ENCODE data around the gene HLA-A.
"Not testable (repeated sequence)": the region's sequence is repeated elsewhere in the genome, so short reads cannot be mapped to it uniquely, and the experiment has no call there.

HLA-A gene

DNA sequence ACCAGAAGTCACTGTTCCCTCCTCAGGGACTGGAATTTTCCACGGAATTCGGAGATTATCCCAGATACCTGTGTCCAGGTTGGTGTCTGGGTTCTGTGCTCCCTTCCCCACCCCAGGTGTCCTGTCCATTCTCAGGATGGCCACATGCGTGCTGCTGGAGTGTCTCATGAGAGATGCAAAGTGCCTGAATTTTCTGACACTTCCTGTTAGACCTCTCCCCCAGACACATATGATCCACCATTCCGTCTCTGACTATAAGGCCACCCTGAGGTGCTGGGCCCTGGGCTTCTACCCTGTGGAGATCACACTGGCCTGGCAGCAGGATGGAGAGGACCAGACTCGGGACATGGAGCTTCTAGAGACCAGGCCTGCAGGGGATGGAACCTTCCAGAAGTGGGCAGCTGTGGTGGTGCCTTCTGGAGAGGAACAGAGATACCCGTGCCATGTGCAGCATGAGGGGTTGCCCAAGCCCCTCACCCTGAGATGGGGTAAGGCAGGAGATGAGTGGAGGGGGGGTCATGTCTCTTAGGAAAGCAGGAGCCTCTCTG lies 14.4 kb upstream of the HLA-A start:
- Histone ChIP-seq H3K27ac (ENCODE audit: low read length) (no peak overlapping the region), H2AFZ (ENCODE audit: low read length) (no peak overlapping the region), H3K79me2 (ENCODE audit: low read length) (no peaks in the 10 kb centered on the region), H3K9ac (ENCODE audit: low read length) (no peak overlapping the region), H3K27me3 (replicated peaks; ENCODE audit: insufficient read depth, low read length) (no peaks in the 10 kb centered on the region), H3K36me3 (replicated peaks; ENCODE audit: insufficient read depth, low read length) (no peaks in the 10 kb centered on the region), H3F3A (ENCODE audit: insufficient read depth, low read length) (no peaks in the 10 kb centered on the region), H3K4me3 (ENCODE audit: low read length) (no peak overlapping the region), H3K4me2 (ENCODE audit: low read depth, low read length) (no peak overlapping the region), H3K9me3 (replicated peaks; ENCODE audit: insufficient read depth, low read length) (no peaks in the 10 kb centered on the region), H3K9me2 (replicated peaks; ENCODE audit: insufficient read depth, low read length) (no peaks in the 10 kb centered on the region), H4K20me1 (ENCODE audit: insufficient read depth, low read length) (no peaks in the 10 kb centered on the region), H3K4me1 (ENCODE audit: low read length) (no peaks in the 10 kb centered on the region)
- no peak for DNase-seq
- no peak for TF ChIP-seq EZH2phosphoT487 (IDR thresholded peaks at IDR 0.05; ENCODE audit: low read length)
- TF ChIP-seq, protein P1, sequence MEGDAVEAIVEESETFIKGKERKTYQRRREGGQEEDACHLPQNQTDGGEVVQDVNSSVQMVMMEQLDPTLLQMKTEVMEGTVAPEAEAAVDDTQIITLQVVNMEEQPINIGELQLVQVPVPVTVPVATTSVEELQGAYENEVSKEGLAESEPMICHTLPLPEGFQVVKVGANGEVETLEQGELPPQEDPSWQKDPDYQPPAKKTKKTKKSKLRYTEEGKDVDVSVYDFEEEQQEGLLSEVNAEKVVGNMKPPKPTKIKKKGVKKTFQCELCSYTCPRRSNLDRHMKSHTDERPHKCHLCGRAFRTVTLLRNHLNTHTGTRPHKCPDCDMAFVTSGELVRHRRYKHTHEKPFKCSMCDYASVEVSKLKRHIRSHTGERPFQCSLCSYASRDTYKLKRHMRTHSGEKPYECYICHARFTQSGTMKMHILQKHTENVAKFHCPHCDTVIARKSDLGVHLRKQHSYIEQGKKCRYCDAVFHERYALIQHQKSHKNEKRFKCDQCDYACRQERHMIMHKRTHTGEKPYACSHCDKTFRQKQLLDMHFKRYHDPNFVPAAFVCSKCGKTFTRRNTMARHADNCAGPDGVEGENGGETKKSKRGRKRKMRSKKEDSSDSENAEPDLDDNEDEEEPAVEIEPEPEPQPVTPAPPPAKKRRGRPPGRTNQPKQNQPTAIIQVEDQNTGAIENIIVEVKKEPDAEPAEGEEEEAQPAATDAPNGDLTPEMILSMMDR (IDR thresholded peaks at IDR 0.05; ENCODE audit: low read length), result no peak
- TF ChIP-seq EZH2 (optimal IDR thresholded peaks at IDR 0.05; ENCODE audit: low read depth, low read length), result no peak

DNA sequence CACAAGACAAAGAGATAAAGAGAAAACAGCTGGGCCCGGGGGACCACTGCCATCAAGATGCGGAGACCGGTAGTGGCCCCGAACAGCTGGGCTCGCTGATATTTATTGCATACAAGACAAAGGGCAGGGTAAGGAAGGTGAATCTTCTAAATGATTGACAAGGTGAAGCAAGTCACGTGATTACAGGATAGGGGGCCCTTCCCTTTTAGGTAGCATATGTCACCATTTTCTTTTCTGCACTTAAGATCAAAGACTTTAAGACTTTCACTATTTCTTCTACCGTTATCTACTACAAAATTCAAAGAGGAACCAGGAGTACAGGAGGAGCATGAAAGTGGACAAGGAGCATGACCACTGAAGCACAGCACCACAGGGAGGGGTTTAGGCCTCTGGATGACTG lies 12.3 kb upstream of the HLA-A start:
- not testable (repeated sequence) for H3K4me1 ChIP-seq (ENCODE audit: low read length); H3K9me3 ChIP-seq (replicated peaks; ENCODE audit: insufficient read depth, low read length); H3K79me2 ChIP-seq (ENCODE audit: low read length); DNase-seq; H3K27me3 ChIP-seq (replicated peaks; ENCODE audit: insufficient read depth, low read length); H3K27ac ChIP-seq (ENCODE audit: low read length); H4K20me1 ChIP-seq (ENCODE audit: insufficient read depth, low read length); H3K4me3 ChIP-seq (ENCODE audit: low read length); H3F3A ChIP-seq (ENCODE audit: insufficient read depth, low read length); H3K36me3 ChIP-seq (replicated peaks; ENCODE audit: insufficient read depth, low read length); H2AFZ ChIP-seq (ENCODE audit: low read length); H3K9me2 ChIP-seq (replicated peaks; ENCODE audit: insufficient read depth, low read length); H3K4me2 ChIP-seq (ENCODE audit: low read depth, low read length); H3K9ac ChIP-seq (ENCODE audit: low read length)

DNA sequence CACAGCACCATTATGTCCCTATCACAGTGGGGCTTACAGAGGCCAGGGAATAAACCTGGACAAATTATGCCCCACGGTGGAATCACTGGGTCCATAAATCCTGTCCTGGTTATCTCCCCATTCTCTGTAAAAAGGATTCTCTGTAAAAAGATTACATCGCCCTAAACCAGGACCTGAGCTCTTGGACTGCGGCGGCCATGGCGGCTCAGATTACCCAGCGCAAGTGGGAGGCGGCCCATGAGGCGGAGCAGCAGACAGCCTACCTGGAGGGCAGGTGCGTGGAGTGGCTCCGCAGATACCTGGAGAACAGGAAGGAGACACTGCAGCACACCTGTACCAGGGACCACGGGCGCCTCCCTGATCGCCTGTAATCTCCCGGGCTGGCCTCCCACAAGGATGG lies 8.4 kb upstream of the HLA-A start:
- no peak overlapping the region for H2AFZ ChIP-seq (ENCODE audit: low read length)

More for the DNA sequence above, 8.4 kb upstream of the HLA-A start:
- Histone ChIP-seq H3K9me3 (replicated peaks; ENCODE audit: insufficient read depth, low read length) (no peaks in the 10 kb centered on the region), H3K27ac (ENCODE audit: low read length) (no peak overlapping the region), H3F3A (ENCODE audit: insufficient read depth, low read length) (no peaks in the 10 kb centered on the region), H3K79me2 (ENCODE audit: low read length) (no peaks in the 10 kb centered on the region), H3K9me2 (replicated peaks; ENCODE audit: insufficient read depth, low read length) (no peaks in the 10 kb centered on the region), H3K36me3 (replicated peaks; ENCODE audit: insufficient read depth, low read length) (no peaks in the 10 kb centered on the region), H3K4me3 (ENCODE audit: low read length) (no peak overlapping the region), H3K9ac (ENCODE audit: low read length) (no peak overlapping the region), H4K20me1 (ENCODE audit: insufficient read depth, low read length) (no peaks in the 10 kb centered on the region), H3K4me2 (ENCODE audit: low read depth, low read length) (no peak overlapping the region), H3K27me3 (replicated peaks; ENCODE audit: insufficient read depth, low read length) (no peaks in the 10 kb centered on the region), H3K4me1 (ENCODE audit: low read length) (no peaks in the 10 kb centered on the region)
- DNase-seq, result no peak
- TF ChIP-seq, protein P1 (IDR thresholded peaks at IDR 0.05; ENCODE audit: low read length), result no peak
- TF ChIP-seq EZH2phosphoT487 (IDR thresholded peaks at IDR 0.05; ENCODE audit: low read length) (no peak), EZH2 (optimal IDR thresholded peaks at IDR 0.05; ENCODE audit: low read depth, low read length) (no peak)

Measured in MM.1S (cell line).